Stimulated activated CD8-positive, alpha-beta memory T cell treated with anti-CD3 and anti-CD28 coated beads, Interleukin-7, amount 100 ng/mL, for 4 hours (primary cell): Measurements from ENCODE around the gene HIRIP3.

Source experiments
- DNase-seq, 2 donors: peaks; one replicate each; pipeline ENCODE4 v3.0.0-alpha.2; 2020; ENCODE audit warnings: low read depth in 2 of 2

The HIRIP3 gene

DNA sequence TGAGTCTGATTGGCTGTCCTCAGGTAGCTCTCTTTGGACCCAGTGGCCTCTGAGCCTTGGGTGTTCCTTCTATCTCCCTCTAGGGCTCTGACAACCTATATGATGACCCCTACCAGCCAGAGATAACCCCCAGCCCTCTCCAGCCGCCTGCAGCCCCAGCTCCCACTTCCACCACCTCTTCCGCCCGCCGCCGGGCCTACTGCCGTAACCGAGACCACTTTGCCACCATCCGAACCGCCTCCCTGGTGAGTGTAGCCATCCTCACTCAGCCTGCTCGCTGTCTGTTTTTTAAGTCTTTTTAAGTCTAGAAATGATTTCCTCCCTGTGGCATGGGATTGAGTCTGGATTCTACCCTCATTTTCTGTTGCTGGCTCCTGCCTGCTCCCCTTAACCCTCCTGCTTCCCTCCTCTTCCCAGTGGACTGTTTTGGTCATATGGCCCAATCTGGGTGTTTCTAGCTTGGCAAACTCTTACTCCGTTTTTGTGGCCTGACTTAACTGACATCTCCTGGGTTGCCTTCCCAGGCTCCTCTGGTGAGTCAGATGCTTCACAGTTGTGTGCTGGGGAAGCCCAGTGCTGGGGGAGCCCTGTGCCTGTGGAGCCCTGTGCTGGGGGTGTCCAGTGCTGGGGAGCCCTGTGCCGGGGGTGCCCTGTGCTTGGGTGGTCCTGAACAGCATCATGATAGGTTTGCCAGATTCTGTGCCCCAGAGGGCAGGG, 11.8 kb downstream of the HIRIP3 start:
- no peak for DNase-seq

- DNase-seq = no peak
Observed at GRCh38 chr16:29982560-29983419, 12.6 kb downstream of the HIRIP3 start.

DNA sequence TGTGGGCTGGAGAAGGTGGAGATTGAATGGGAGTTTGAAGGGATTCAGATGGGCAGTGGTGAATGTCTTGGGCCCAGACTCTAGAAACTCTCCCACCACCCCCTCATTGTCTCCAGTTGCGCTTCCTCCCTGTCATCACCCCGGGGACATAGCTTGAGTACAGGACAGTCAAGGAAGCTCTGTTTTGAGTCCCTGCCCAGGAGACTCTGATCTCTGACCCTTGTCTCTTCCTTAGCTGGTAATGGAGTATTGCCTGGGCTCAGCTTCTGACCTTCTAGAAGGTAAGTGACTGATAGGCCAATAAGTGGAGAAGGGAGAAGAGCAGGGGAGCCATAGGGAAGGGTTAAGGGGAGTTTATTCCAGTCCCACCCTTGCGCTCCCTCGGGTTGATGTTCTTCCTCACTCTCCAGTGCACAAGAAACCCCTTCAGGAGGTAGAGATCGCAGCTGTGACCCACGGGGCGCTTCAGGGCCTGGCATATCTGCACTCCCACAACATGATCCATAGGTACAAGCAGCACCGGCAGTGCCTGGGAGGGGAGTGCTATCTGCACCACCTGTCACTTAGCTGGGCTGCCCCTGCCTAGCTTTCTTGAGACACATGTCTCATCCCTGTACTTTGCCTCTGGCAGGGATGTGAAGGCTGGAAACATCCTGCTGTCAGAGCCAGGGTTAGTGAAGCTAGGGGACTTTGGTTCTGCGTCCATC, 16.7 kb downstream of the HIRIP3 start:
- no peak for DNase-seq

- no peak for DNase-seq
Observed at GRCh38 chr16:29978081-29978480, 17.3 kb downstream of the HIRIP3 start.

GRCh38 chr16:29977063-29977825, 18.2 kb downstream of the HIRIP3 start:
- DNase-seq = no peak

- DNase-seq = no peak
Observed at GRCh38 chr16:29975811-29976511, 19.5 kb downstream of the HIRIP3 start.

GRCh38 chr16:29975134-29975538, 20.3 kb downstream of the HIRIP3 start:
- no peak for DNase-seq

DNA sequence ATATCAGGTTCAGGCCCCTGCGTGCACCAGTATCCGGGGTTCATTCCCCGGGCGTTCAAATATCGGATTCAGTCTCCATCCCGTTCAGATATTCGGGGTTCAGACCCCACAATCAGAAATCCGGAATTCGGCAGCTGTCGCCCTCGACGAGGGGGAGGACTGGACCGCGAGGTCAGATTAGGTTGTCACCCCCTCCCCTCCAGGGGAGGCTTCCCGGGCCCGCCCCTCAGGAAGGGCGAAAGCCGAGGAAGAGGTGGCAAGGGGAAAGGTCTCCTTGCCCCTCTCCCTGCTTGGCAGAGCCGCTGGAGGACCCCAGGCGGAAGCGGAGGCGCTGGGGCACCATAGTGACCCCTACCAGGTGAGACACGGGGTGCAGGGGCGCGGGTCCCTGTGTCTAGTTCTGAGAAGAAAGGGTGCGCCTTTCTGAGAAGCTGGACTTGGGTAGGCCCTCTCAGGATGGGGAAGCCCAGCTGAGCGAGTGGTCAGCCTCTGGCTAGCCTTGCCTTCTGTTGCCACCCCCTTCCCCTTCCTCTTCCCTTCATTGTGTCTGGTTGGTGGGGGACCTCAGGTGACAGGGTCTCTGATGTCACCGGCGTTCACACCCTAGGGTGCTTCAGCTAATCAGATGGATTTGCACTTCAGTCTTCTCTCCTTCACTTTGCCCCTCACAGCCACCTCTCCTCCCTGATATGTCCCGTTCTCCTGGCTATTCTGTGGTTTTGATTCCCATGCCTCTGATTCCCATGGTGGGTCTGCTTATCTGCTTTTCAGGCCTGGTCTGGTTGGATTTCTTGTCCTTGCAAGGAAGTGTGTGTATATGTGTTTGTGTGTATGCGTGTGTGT, 20.9 kb downstream of the HIRIP3 start:
- DNase-seq = no peak

DNA sequence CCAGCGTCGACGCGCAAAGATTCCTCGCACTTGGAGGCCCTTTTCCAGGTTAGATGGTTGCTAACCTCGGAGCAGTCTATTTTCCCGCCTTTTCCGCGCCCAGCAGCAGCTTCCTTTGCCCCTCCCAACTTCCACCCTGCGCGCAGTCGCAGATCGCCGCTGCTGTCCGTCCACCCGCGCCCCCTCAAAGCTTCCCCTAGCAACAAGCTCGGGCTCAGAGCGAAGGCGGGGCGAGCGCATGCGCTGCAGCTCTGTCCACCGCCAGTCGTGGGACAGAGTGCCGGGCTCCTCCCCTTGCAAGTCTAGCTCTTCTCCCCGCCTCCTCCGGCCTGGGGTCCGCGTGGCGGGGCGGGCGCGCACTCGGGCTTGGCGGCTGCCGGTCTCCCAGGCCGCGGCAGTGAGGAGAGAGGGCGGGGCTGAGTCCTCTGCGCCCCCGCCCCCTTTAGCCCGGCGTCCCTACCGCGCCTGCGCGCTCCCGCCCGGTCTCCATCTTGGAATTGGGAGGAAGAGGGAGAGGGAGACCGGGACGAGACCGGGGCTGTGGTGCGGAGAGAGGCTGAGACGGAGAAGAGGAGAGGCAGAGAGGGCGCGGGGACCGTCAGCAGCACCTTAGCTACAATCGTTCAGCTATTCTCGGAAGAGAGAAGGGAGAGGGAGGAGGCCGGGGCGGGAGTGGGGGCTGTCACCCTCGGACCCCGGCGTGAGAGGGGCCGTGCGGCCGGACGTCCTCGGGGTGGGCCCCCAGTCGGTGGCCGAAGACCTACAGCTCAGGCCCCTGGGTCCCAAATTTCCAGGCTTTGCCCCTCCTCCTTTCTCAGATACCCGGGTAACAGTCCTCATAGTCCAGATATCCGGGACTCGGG, 21.8 kb downstream of the HIRIP3 start, which contains the start of gene TAOK2:
Gene TAOK2, plus strand, starts transcription at position 485 of the 863 bp plus-strand sequence. CDS start 3,905 bp downstream, outside the sequence.
- peak; percentile 86 to 95 for DNase-seq

GRCh38 chr16:29972992-29973383, 22.4 kb downstream of the HIRIP3 start:
- no peak for DNase-seq

DNA sequence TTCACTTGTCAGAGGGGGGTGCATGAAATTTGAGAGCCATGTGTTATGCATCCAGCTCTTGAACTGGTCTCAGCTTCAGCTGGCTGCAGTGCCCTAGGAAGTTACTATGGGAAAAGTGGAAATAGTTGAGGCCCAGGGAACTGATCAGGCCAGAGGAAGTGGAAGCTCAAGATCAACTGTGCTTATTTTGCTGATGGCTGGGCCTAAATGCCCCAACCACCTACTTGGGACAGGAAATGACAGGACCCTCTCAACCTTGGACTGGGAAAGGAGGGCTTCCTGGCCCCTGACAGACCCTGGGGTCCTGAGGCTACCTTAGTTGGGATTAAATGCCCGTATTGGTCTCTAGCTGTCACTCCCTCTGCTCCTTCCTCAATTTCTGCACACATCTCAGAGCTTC, 22.9 kb downstream of the HIRIP3 start:
- no peak for DNase-seq

- DNase-seq = no peak
Observed at GRCh38 chr16:29971304-29971703, 24.1 kb downstream of the HIRIP3 start.

- DNase-seq = no peak
Observed at GRCh38 chr16:29968205-29968604, 27.2 kb downstream of the HIRIP3 start.

GRCh38 chr16:29963021-29963743, 32.2 kb downstream of the HIRIP3 start:
- DNase-seq = no peak

DNA sequence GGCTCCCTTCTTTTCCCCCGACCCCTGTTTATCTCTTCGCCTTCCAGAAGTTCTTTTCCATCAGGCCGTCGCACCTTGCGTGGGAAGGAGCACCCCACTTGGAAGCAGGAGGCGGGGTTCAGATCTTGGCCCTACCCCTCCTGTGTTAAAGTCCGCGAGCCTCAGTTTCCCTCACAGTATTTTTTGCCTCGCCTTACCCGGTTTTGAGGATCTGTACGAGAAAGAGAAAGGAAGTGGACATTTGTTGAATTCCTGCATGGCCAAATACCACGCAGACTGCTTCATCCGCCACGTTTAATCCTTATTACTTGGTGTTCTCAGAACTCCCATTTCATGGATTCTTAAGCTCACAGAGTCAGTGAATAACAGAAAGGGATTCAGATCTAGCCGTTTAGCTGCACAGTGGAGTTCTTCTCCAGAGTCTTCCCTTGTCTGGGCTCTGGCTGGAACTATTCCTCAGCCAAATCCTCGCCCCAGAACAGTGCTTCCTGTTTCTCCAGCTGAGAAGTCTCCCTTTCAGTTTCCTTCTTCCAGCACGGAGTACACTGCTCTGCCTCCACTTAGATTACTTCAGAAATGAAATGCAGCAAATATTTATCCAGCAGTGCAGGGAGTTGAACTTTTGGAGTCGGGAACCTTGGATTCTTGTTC, 32.9 kb downstream of the HIRIP3 start:
- no peak for DNase-seq

DNA sequence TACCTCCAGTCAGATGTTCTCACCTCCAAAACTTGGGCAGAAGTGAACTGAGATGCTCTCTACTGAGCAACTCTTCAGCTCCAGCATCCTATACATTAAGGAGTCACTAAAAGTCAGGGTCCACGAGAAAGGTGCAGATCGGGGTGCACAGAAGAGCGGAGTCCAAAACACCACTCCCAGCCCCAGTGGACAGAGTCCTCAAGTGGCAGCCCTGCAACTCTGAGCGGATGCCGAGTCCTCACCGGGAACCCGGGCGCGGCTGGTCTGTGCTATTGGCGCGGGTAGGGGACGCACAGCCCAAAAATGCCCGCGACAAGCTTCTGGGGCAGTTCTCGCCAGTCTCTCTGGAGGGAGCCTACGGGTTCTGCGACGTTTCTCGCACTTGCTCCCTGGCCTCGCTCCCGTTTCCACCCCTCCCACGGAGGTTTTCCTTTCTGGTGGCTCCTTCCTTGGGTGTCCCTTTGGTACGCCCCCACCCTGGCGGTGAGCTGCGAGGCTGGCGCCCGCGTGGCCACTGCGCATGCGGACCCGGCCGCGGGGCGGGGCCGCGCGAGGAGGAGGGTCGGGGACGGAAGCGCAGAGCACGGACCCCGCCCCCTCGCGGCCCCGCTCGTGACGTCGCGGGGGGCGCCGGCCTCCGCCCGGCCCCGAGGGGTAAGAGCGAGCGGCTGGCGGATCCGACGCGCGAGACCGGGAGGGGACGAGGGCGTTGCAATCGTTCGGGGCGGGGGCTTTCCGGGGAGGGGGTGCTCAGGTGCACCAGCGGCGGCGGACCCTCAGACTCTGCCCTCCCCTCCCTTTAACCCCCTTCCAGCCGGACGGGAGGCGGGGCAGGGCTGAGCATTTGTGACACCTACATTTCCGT, 33.7 kb downstream of the HIRIP3 start, which contains the start of gene TMEM219:
Gene TMEM219, plus strand, starts transcription at position 601 of the 865 bp plus-strand sequence. CDS start 1,065 bp downstream, outside the sequence.
- DNase-seq = peak; percentile 75 to 90

GRCh38 chr16:29961127-29961478, 34.3 kb downstream of the HIRIP3 start:
- DNase-seq = no peak
